Activated CD4-positive, alpha-beta T cell treated with anti-CD3 and anti-CD28 coated beads, Interleukin-2, amount 50 U/mL, for 16 hours (primary cell): Measurements from ENCODE around the gene EFR3B.

ENCODE experiments used
- DNase-seq: peaks from one replicate; pipeline ENCODE4 v3.0.0-alpha.2; 2020

The EFR3B gene

DNA sequence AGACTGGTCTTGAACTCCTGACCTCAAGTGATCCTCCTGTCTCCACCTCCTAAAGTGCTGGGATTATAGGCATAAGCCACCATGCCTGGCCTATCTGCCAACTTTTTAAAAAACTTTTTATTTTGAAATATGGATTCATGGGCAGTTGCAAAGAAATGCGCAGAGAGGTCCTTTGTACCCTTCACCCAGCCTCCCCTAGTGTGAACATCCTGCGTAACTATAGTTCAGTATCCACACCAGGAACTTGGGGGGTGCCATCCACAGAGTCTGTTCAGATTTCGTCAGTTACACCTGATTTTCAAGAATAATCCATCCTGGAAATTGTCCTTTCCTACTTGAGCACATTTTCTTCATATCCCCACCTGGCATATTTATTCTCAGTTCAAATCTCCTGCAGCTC lies 33.0 kb downstream of the EFR3B start:
- DNase-seq: no peak

DNA sequence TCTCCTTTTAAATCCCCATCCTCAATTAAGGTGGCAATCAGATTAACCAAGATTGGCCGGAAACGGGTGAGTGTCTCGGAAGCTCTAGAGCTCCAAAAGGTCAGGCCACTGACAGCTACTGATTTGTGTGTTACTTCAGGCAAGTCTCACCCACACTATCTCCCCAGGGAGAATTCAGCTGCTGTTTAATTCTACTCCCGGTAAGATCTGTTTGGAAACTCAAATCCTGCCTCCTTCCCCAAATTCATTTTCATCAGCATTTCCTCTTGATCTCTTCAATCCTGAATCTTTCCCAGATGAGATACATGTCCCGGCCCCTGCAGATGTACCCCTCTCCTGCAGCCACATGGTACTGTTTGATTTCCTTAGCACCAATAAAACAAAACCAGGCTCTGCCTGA lies 34.9 kb downstream of the EFR3B start:
- no peak for DNase-seq

DNA sequence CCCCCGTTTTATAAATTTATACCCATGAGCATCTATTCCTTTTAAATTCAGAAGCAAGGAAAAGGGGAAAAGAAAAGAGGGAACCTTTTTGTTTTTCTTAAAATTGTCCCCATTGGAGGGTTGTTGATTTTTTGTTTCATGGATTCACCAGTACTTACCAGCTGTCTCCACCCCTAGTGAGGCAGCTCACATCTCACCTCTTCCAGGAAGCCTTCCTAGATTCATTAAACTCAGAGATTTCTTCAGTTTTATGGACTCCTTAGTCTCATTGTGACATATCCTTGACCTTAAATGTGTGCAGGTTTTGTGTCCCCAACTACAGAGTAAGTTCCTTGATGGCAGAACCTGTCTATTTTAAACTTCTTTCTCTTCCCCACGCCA lies 35.9 kb downstream of the EFR3B start:
- DNase-seq: no peak

DNA sequence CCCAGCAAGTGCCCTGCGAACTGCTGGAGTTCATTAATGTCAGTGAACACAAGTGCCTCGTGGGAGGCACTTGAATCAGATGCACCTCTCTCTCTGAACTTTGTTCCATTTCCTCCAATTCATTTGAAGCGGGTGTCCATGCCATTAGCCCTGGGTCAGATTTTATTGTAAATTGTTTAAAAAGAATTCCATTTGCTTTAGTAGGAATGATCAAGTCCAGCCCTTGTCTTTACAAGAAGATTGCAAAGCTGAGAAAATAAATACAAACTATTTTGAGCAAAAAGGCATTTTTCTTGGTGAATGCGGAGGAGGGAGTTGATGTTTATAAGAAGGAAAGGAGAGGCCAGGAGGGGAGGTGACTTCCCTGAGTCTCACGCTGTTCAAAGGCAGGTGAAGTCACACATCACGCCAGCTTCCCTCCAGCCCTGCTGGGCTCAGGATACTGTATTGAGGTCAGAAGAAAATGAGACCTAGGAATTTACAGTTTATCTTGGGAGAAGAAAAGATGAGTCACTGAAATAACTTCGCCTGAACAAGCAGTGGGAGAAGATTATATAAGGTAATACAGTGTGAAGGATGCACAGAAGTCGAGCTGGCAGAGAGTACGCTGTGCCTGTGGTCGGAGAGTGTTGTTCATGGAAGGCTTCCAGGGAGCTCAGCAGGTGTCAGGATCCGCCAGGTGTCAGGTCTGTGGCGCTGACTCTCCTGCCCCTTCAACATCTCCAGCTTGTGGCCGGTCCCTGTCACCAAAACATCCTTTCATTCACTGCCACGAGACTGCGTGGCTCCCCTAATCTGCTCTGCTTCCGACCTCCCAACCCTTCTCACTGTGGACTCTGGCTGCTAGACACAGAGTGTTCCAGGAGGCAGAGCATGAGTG lies 36.5 kb downstream of the EFR3B start:
- no peak for DNase-seq

DNA sequence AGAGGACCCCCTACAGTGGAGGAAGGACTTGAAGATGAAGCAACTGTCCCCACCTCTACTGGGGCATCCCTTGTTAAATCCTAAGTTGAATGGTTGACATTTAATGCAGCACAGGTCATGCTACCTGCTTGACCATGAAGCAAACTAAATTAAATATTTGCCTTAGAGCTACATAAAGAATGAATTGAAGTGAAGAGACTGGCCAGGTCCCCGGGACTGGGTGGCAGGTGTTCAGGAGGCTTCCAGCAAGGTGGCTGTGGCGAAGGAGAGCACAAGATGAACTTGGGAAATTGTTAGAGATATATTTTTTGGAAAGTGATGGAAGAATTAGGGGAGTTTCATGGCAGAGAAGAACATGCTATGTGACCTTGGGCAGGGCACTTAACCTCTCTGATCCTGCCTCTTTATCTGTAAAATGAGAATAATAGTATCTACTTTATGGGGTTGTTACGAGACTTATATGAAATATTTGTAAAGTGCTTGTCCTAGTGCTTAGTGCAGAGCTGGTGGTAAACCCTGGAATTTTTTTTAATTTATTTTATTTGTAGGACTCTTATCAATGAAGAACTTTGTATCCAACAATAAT lies 37.3 kb downstream of the EFR3B start:
- no peak for DNase-seq

DNA sequence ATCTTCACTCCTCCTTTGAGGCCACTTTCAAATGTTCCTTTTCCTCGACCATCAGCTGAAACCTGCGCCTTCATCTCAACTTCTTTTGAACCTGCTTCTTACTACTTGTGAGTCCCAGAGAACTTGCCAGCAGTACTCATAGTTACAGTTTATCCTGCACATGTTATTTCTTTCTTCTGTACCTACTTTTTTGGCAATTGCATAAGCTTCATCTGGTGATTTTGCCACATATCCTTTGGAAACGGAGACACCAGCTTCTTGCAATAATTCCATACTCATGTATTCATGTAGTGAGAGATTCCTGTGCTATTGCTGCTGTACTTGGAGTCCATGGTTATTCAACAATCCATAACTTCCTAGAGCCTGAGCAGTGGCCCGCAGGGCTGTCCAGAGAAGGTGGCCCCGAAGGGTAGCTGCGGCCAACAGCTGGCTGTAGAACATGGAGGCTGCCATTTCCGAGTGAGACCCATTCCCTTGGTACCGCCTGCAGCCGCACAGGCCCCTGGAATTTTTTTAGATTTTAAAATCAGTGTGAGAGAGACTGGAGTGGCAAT lies 39.4 kb downstream of the EFR3B start:
- no peak for DNase-seq

DNA sequence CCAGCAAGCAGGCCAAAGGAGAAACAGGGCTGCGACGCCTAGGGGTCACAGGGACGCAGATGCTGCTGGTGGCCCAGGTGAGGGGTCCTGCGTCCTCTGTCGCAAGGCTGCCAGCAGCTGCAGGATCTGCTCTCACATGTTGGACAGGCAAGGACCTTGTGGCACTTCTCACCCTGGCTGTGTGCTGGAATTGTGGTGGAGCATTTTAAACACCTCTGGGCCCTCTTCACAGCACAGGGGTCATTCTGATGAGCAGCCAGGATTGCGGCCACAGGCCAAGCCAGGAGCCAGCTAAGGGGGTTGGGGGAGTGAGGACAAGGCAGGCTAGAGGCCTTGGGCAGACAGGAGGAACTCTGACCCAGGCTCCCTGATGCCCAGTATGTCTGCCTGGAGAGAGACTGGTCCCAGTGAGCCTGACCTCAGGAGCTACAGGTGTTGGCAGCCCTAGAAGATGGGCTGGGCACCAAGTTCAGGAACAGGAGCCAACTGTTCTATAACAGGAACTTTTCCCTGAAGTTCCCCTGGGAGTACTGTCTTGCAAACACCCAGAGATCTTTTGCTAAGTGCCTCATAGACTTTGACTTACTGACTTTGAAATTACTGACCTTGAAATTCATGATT lies 40.2 kb downstream of the EFR3B start:
- DNase-seq: no peak

DNA sequence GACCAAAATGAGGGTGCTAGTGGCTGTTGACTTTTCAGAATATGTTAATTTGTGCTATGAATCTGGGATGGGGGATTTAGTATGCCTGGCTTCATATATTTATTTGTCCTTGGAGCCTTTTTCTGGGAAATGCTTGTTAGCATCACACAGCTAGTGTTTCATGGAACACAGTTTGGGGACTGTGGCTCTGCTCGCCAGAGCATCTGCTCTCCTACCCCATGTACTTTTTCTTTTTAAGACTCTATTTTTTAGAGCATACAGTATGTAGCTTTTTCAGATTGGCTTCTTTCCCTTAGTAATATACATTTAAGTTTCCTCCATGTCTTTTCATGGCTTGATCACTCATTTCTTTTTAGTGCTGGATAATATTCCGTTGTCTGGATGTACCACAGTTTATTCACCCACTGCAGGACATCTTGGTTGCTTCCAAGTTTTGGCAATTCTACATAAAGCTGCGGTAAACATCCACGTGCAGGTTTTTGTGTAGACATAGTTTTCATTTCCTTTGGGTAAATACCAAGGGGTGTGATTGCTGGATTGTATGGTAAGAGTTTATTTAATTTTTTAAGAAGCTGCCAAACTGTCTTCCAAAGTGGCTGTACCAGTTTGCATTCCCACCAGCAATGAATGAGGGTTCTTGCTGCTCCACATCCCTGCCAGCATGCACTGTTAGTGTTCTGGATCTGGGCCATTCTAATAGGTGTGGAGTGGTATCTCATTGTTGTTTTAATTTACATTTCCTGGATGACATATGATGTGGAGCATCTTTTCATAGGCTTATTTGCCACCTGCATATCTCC lies 44.1 kb downstream of the EFR3B start:
- DNase-seq: no peak

DNA sequence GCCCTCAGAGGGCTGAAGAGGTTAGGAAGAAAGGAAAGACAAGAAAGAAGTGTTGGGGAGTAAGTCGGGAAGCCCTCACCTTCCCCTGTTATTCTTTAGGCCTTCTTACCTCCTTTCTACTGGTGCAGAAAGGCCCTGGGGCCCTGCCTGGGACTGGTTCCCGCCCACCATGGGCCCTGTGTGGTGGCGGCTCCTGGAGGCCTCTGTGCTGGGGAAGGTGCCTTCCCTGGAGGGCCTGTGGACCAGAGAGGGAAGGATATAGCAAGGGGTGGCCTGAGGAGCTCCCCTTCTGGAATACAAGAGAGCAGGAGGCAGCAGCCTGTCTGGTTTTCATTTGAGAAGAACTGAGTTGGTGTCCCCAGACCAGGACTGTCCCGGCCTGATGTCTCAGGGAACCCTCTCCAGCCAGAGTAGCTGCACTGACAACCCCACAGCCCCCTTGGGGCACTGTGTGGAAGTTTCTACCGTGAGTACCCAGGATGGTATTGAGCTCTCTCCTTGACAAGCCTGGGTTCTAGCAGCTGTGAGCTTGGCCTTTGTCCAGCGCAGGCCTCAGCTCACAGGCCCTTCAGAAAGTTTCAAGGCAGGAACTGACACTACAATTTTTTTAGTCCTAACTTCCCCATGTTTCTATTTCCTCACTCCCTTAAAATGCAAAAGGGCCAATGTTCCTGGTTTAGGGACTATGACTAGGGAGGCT lies 47.1 kb downstream of the EFR3B start:
- DNase-seq: no peak

DNA sequence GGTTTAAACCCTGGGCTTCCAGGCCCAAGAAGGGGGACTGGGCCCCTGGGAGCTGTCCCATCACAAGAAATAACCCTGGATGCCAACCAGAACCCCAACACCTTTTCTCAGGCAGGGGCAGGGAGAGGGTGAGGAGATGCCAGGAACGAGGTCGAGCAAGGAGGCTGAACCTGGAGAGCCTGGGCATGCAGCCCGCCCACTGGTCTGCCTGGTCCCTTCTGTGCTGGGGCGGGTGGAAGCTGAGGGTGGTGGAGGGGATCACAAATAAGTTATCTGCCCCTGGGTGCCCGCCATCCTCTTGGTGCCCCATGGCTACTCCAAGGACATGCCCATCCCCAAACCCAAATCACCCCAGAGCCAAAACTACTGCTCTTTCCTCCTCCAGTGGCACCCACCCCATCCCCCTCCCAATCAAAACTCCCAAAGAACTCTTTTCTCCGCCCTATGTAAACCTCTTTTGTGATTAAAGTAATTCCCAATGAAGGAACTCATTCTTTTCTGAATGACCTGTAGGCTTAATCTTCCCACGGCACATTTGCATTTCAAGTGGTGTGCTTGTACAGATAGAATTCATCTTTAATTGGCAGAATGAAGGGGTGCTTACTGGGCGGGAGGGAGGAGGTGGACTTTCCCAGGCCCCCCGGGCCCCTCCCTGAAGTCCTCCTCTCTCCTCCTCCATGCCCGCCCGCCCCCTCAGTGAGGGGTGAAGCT lies 47.9 kb downstream of the EFR3B start:
- no peak for DNase-seq

DNA sequence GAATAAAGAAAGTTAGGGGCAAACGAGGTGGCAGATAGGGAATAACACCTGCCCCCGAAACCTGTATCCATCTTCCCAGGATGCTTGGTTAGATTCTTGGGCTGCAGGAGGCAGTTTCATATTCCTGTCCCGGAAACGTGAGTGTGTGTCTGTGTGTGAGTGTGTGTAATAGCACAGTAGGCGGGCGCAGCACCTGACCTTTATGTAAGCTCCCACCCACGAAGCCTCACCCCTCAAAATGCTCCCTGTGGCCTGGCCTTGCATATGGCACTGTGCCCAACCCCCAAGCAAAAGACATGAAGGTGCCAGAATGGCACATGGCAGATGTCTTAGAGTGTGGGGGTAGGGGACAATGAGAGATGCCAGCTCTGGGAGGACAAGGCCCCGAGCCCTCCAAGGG lies 48.9 kb downstream of the EFR3B start:
- DNase-seq: no peak

DNA sequence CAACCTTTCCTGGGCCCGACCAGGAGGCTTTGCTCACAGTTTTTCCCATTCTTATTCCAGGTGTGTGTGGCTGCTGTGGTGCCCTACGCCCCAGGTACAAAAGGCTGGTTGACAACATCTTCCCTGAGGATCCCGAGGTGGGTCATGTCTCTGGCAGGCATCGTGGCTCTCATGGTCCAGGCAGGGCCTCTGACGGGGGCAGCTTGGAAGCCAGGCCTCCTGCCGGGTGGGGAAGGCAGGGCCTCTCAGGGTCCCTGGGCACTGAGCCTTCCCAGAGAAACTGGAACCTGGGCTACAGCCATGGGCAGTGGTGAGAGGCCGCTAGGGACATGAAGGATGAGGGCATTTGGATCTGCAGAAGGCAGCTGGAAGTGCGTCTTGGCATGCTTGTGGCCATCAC lies 49.4 kb downstream of the EFR3B start:
- no peak for DNase-seq

DNA sequence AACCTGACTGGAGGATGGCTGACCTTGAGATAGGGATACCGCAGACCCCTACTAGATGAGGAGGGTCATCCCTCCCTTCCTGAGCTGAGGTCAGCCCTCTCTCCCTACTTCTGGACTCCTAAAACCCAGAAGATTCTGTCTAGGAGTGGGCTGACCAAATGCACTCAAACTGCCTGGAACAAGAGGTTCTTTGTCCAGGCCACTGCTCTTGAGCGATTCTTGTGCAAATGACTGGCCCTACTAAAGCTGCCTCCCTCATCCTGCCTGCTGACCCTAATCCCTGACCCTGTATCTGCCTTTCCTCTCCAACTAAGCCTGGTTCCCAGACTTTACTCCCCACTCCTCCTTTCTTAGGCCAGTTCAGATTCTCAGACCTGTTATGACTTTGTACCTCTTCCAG lies 56.2 kb downstream of the EFR3B start:
- no peak for DNase-seq

DNA sequence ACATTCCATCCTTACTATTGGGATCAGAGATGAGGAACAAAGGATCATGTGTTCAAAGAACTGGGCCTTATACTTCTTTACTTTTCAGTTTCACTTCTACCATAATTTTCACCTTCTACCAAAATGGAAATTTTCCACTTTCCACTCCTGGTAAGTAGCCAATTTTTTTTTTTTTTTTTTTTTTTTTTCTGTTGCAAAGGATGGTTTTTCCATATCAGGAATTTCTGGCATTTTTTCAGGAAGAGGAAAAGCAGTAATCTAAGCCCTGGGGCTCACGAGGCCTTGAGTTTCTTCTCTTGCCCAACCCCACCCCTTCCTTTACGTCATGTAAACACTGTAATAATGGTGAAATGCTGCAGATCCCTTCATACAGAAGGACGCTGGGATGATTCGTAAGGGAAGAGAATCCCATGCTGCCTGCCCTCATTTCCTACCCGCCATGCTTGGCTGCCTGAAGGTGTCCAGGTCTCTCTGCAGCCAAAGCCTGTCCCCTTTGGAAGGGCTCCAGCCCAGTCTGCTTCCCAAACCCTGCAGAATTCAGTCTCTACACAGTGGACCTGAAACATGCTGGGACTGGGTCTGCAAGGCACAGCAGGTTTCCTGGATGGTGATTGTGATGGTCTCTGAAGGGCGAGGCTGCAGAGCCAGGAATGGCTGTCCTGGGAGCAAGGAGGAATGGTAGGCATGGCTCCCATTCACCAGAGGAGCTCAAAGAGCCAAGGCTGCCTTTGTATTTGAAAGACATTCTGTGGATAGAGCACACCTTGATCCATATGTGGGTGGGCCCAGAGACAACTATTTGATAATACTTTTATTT lies 57.0 kb downstream of the EFR3B start:
- DNase-seq: no peak

DNA sequence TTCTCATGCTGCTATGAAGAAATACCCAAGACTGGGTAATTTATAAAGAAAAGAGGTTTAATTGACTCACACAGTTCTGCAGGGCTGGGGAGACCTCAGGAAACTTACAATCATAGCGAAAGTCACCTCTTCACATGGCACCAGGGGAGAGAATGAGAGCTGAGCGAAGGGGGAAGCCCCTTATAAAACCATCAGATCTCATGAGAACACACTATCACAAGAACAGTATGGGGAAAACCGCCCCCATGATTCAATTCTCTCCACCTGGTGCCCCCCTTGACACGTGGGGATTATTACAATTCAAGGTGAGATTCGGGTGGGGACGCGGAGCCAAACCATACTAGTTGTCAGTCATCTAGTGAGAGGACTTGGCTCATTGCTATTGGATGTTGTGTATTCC lies 60.5 kb downstream of the EFR3B start:
- peak; percentile 51 for DNase-seq

DNA sequence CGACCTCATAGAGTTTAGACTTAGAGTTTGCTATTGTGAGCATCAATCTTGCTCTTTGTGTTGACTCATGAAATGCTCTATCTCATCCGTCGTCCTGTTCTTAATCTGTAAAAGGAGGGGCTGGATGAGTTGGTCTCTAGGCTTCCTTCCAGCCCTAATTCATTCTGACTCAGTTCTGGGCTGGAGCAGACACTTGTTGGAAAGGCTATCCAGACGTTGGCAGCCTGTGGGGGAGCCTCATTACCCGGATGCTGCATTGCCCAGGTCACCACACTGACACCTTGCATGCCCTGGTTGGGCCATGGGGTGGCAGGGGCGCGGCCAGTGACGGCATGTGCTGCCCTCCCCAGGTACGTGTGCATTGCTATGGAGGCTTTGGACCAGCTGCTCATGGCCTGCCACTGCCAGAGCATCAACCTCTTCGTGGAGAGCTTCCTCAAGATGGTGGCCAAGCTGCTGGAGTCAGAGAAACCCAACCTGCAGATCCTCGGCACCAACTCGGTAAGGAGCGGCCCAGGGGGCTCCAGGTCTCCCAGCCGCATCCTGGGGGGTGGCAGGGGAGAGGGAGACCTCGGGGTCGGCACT lies 61.5 kb downstream of the EFR3B start:
- DNase-seq: no peak

DNA sequence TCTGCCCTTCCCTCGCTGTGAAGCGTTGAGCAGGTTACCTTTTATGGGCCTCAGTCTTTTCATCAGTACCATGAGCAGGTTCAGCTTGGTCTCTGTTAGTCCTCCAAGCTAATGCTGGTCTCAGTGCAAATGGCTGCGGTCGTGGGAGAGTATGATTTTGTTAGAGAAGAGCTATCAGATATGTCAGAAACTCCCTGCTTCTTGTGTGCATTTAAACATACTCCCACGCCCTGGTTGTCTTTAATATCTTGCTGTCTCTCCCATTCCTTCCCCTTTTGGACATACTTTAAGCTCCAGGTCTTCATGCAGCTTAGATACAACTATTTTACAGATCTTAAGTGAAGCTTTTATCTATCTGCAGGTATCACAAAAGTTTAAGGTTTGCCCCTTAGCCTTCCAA lies 62.9 kb downstream of the EFR3B start:
- DNase-seq: no peak

DNA sequence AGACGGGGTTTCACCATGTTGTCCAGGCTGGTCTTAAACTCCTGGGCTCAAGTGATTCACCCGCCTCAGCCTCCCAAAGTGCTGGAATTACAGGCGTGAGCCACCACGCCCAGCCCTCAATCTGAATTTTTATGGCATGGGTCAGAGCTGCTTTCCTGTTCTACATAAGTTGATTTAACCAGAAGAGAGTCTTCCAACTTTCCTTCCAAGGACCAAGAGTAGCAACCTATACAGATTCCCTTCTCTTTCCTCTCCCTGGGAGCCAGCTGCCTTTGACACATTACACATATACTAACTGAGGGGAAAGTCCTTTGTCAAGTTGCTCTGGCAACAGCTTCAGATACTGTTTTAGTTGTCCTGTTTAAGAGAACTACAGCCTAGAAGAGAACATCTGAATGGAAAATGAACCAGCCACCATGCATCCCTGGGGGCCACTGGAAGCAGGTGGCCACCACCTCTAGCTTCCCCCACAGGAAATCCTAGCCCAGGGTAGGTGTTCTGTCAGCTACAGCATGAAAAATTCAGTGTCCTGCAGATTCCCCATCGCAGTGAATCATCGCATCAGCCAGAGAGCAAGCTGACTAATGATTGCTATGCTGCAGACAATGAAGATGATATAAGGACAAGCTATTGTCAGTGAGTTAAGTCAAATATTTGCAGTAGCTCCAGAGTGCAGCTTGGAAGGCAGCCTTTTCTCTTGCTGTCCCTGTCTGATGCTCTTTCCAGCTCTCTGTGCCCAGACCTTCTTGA lies 63.6 kb downstream of the EFR3B start:
- DNase-seq: no peak

DNA sequence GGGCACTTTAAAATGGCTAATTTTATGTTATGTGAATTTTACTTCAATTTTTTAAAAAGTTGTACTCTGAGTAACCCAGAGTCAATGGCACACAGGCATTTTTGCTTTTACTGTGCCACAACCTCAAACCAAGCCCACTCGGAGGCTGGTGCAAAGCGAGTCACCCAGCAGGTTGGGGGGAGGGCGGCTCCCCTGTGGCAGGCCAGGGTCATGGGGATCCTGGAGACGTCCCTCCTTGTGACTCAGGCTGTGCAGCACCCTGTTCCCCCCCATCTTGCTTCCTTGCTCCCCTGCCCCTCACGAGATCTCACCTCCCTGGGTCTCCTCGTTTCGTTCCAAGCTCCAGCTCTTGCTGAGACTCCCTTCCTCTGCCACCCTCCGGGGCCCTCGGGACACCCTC lies 67.9 kb downstream of the EFR3B start:
- no peak for DNase-seq

DNA sequence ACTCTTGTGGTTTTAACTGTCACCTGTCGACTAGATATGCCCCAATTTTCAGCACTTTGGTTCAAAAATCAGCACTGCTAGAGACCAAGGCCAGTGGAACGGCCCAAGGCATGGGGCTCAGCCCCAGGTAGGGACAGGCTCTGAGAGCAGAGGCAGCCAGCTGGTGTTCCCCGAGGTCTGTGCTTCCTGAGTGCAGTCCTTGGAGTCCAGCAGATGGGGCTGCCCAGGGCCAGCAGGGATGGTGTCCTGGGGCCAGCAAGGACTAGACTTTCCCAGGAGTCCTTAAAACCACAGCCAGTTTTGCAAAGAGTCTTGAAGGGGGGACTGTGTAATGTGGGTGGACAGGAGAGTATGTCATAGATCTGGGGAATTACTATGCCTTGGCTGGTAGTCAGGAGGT lies 70.2 kb downstream of the EFR3B start:
- no peak for DNase-seq
